ENCODE results near the gene MRPL11. TPM values are rescaled to one million over a fixed set of nuclear protein-coding genes. Genes with fewer than 3 reads are reported as not detected.

MRPL11 gene
- total and polyA plus RNA-seq, 2 donors (not counting 1 experiment from before 2014, with no cell fraction given), result 25.5 to 26.7 TPM

GRCh38 chr11:66451663-66452062 is 13.0 kb upstream of the MRPL11 start:
- POLR2A ChIA-PET, result no interaction called here

GRCh38 chr11:66450560-66450959 is 11.9 kb upstream of the MRPL11 start:
- Histone ChIP-seq H3K27me3 (replicated peaks in 1 of 4; ENCODE audit: control extremely low read depth in 1 of 4, control insufficient read depth in 3 of 4, insufficient read depth in 4 of 4, low read length in 3 of 4) (peaks cover 0 to 3% (median 0%) of the 10 kb centered on the region in 4 experiments), H3K4me2 (replicated peaks; ENCODE audit: low read depth, low read length, poor library complexity, severe bottlenecking) (no peak overlapping the region), H3K4me1 (ENCODE audit: control insufficient read depth in 2 of 2, insufficient read depth in 2 of 2, low read length in 2 of 2) (peaks cover 5 to 9% of the 10 kb centered on the region in 2 donors), H4K20me1 (ENCODE audit: control insufficient read depth, insufficient read depth, low read length, poor library complexity, severe bottlenecking) (no peaks in the 10 kb centered on the region), H3K9me3 (ENCODE audit: control extremely low read depth in 1 of 3, control insufficient read depth in 2 of 3, insufficient read depth in 1 of 3, low read length in 2 of 3) (no peaks in the 10 kb centered on the region), H3K36me3 (replicated peaks in 1 of 2; ENCODE audit: control extremely low read depth in 1 of 2, control insufficient read depth in 1 of 2, extremely low read depth in 1 of 2, insufficient read depth in 2 of 2, low read length in 1 of 2) (no peaks in the 10 kb centered on the region), H3K27ac (ENCODE audit: low read length in 2 of 2) (no peak overlapping the region), H3K4me3 (ENCODE audit: control extremely low read depth in 1 of 5, extremely low read depth in 1 of 5, insufficient read depth in 1 of 5, low read depth in 2 of 5, low read length in 4 of 5) (no peak overlapping the region), H3K9ac (ENCODE audit: low read length) (no peak overlapping the region), H2AFZ (ENCODE audit: insufficient read depth, low read depth, low read length, poor library complexity, severe bottlenecking) (no peak overlapping the region), H3K79me2 (ENCODE audit: control insufficient read depth, insufficient read depth, low read length) (no peaks in the 10 kb centered on the region)
- CTCF ChIA-PET, result interaction anchor here (0.9 kb wide), 1 partner anchor 8 kb away, joined by 3 read pairs; no protein-coding TSS in a partner anchor
- 83% methylated on average over 2 of the region's 4 CpGs for WGBS (ENCODE audit: insufficient coverage)
- H3K27ac Mint-ChIP-seq, result no peak overlapping the region
- intact Hi-C loops (cut with micrococcal nuclease), result no loop called here
- H3K4me3 Mint-ChIP-seq, result no peak overlapping the region
- H3K9me3 Mint-ChIP-seq (ENCODE audit: insufficient read depth), result no peaks in the 10 kb centered on the region
- DNase-seq, result no peak
- H3K4me1 Mint-ChIP-seq, result peaks cover 6% of the 10 kb centered on the region
- no peak for TF ChIP-seq EZH2 (IDR thresholded peaks at IDR 0.05; ENCODE audit: borderline replicate concordance, insufficient read depth, low read depth, low read length, poor library complexity, severe bottlenecking)
- TF ChIP-seq CTCF (IDR thresholded peaks at IDR 0.05), result no peak
- H3K27me3 Mint-ChIP-seq, result peaks cover 8% of the 10 kb centered on the region
- ATAC-seq (ENCODE audit: low read depth), result no peak
- POLR2A ChIA-PET, result no interaction called here

More at GRCh38 chr11:66451663-66452062, 13.0 kb upstream of the MRPL11 start:
- CTCF ChIA-PET, result no interaction called here
- no peak for TF ChIP-seq CTCF (IDR thresholded peaks at IDR 0.05)
- no peak for TF ChIP-seq EZH2 (IDR thresholded peaks at IDR 0.05; ENCODE audit: borderline replicate concordance, insufficient read depth, low read depth, low read length, poor library complexity, severe bottlenecking)
- no peaks in the 10 kb centered on the region for H3K9me3 ChIP-seq (ENCODE audit: control extremely low read depth in 1 of 3, control insufficient read depth in 2 of 3, insufficient read depth in 1 of 3, low read length in 2 of 3)
- H3K79me2 ChIP-seq (ENCODE audit: control insufficient read depth, insufficient read depth, low read length), result no peaks in the 10 kb centered on the region
- no peak overlapping the region for H3K9ac ChIP-seq (ENCODE audit: low read length)
- H2AFZ ChIP-seq (ENCODE audit: insufficient read depth, low read depth, low read length, poor library complexity, severe bottlenecking), result no peak overlapping the region
- peaks cover 0 to 3% (median 0%) of the 10 kb centered on the region in 4 experiments for H3K27me3 ChIP-seq (replicated peaks in 1 of 4; ENCODE audit: control extremely low read depth in 1 of 4, control insufficient read depth in 3 of 4, insufficient read depth in 4 of 4, low read length in 3 of 4)
- 93% methylated on average over 3 of the region's 4 CpGs for WGBS (ENCODE audit: insufficient coverage)
- H3K4me3 Mint-ChIP-seq, result no peak overlapping the region
- no peak for ATAC-seq (ENCODE audit: low read depth)
- intact Hi-C loops (cut with micrococcal nuclease), result no loop called here
- peaks cover 8% of the 10 kb centered on the region for H3K27me3 Mint-ChIP-seq
- no peaks in the 10 kb centered on the region for H3K9me3 Mint-ChIP-seq (ENCODE audit: insufficient read depth)
- peaks cover 9% of the 10 kb centered on the region for H3K4me1 Mint-ChIP-seq
- peaks cover 9 to 14% of the 10 kb centered on the region in 2 donors for H3K4me1 ChIP-seq (ENCODE audit: control insufficient read depth in 2 of 2, insufficient read depth in 2 of 2, low read length in 2 of 2)
- H3K4me2 ChIP-seq (replicated peaks; ENCODE audit: low read depth, low read length, poor library complexity, severe bottlenecking), result no peak overlapping the region
- no peak overlapping the region for H3K27ac ChIP-seq (ENCODE audit: low read length in 2 of 2)
- H3K27ac Mint-ChIP-seq, result no peak overlapping the region
- DNase-seq, result no peak
- no peak overlapping the region for H3K4me3 ChIP-seq (ENCODE audit: control extremely low read depth in 1 of 5, extremely low read depth in 1 of 5, insufficient read depth in 1 of 5, low read depth in 2 of 5, low read length in 4 of 5)
- no peaks in the 10 kb centered on the region for H3K36me3 ChIP-seq (replicated peaks in 1 of 2; ENCODE audit: control extremely low read depth in 1 of 2, control insufficient read depth in 1 of 2, extremely low read depth in 1 of 2, insufficient read depth in 2 of 2, low read length in 1 of 2)
- H4K20me1 ChIP-seq (ENCODE audit: control insufficient read depth, insufficient read depth, low read length, poor library complexity, severe bottlenecking), result no peaks in the 10 kb centered on the region
